Measurements from ENCODE around the gene TMPRSS2. TPM values are rescaled to one million over a fixed set of nuclear protein-coding genes. Genes with fewer than 3 reads are reported as not detected.

Gene TMPRSS2
- total RNA-seq, 4 donors from 2014 or later: 12.2 to 50.5 (median 29.2) TPM

- no peak for TF ChIP-seq CTCF (IDR thresholded peaks at IDR 0.05)
- no peak for TF ChIP-seq POLR2A (IDR thresholded peaks at IDR 0.05)
- no peak for DNase-seq
- no peaks in the 10 kb centered on the region for H3K36me3 ChIP-seq
- H3K27me3 ChIP-seq: peaks cover 0 to 50% (median 0%) of the 10 kb centered on the region in 4 donors
- no peak overlapping the region for H3K27ac ChIP-seq
- no peak overlapping the region for H3K4me3 ChIP-seq
- peaks cover 0 to 5% (median 0%) of the 10 kb centered on the region in 3 donors for H3K4me1 ChIP-seq
- 62 to 71% methylated on average over 7 of the region's 7 CpGs for WGBS, 2 donors
- H3K9me3 ChIP-seq: no peaks in the 10 kb centered on the region
- intact Hi-C loops (cut with DNase I): no loop called here
Measured at GRCh38 chr21:41545500-41546359, 37.8 kb upstream of the TMPRSS2 start.

- Histone ChIP-seq H3K9me3 (no peaks in the 10 kb centered on the region), H3K4me1 (no peaks in the 10 kb centered on the region), H3K27me3 (peaks cover 0 to 43% (median 0%) of the 10 kb centered on the region in 4 donors), H3K27ac (no peak overlapping the region), H3K4me3 (no peak overlapping the region), H3K36me3 (no peaks in the 10 kb centered on the region)
- TF ChIP-seq CTCF (IDR thresholded peaks at IDR 0.05) (no peak), POLR2A (IDR thresholded peaks at IDR 0.05) (no peak)
- WGBS, 2 donors: 86 to 89% methylated on average over 8 to 9 of the region's 9 CpGs
- intact Hi-C loops (cut with DNase I): no loop called here
- DNase-seq: no peak
Measured at GRCh38 chr21:41542727-41543126, 34.8 kb upstream of the TMPRSS2 start.

- Histone ChIP-seq H3K36me3 (no peaks in the 10 kb centered on the region), H3K27ac (no peak overlapping the region)
- TF ChIP-seq CTCF (IDR thresholded peaks at IDR 0.05): no peak
- no peak for TF ChIP-seq POLR2A (IDR thresholded peaks at IDR 0.05)
Measured at GRCh38 chr21:41537356-41537755, 29.4 kb upstream of the TMPRSS2 start.

GRCh38 chr21:41536827-41537103 is 28.8 kb upstream of the TMPRSS2 start:
- no peak for DNase-seq
- H3K27ac ChIP-seq: peak overlapping the region in 1 of 4 donors; percentile 59
- peaks cover 0 to 45% (median 0%) of the 10 kb centered on the region in 4 donors for H3K27me3 ChIP-seq
- 52 to 70% methylated on average over 6 to 7 of the region's 7 CpGs for WGBS, 2 donors
- no peaks in the 10 kb centered on the region for H3K9me3 ChIP-seq
- intact Hi-C loops (cut with DNase I): no loop called here
- peaks cover 0 to 12% (median 0%) of the 10 kb centered on the region in 3 donors for H3K4me1 ChIP-seq
- no peak overlapping the region for H3K4me3 ChIP-seq
- no peaks in the 10 kb centered on the region for H3K36me3 ChIP-seq
- no peak for TF ChIP-seq CTCF (IDR thresholded peaks at IDR 0.05)
- TF ChIP-seq POLR2A (IDR thresholded peaks at IDR 0.05): no peak

More at GRCh38 chr21:41537356-41537755, 29.4 kb upstream of the TMPRSS2 start:
- DNase-seq: no peak
- Histone ChIP-seq H3K4me1 (peaks cover 0 to 12% (median 0%) of the 10 kb centered on the region in 3 donors), H3K4me3 (no peak overlapping the region), H3K9me3 (no peaks in the 10 kb centered on the region), H3K27me3 (peaks cover 0 to 47% (median 0%) of the 10 kb centered on the region in 4 donors)
- 86 to 95% methylated on average over 2 to 6 of the region's 8 CpGs for WGBS, 2 donors
- intact Hi-C loops (cut with DNase I): no loop called here

GRCh38 chr21:41536076-41536826 is 28.3 kb upstream of the TMPRSS2 start:
- H3K9me3 ChIP-seq: no peaks in the 10 kb centered on the region
- 40 to 47% methylated on average over 14 to 15 of the region's 19 CpGs for WGBS, 2 donors
- peaks cover 0 to 45% (median 0%) of the 10 kb centered on the region in 4 donors for H3K27me3 ChIP-seq
- DNase-seq: no peak
- peaks cover 0 to 12% (median 0%) of the 10 kb centered on the region in 3 donors for H3K4me1 ChIP-seq
- H3K27ac ChIP-seq: peak overlapping the region in 1 of 4 donors; percentile 59
- TF ChIP-seq POLR2A (IDR thresholded peaks at IDR 0.05) (no peak), CTCF (IDR thresholded peaks at IDR 0.05) (no peak)
- H3K36me3 ChIP-seq: no peaks in the 10 kb centered on the region
- no peak overlapping the region for H3K4me3 ChIP-seq
- intact Hi-C loops (cut with DNase I): no loop called here
